IMR-90 (cell line): Measurements from ENCODE around the gene SPAG9.

Experiments used
- CEBPB ChIP-seq: IDR thresholded peaks from 2 replicates; pipeline ENCODE4 v1.6.1; 2012; ENCODE audit warnings: low read depth, low read length, improper control_type of control experiment
- CHD1 ChIP-seq: IDR thresholded peaks from 2 replicates; pipeline ENCODE4 v1.6.1; 2012; ENCODE audit warnings: low read depth, low read length, improper control_type of control experiment
- FOS ChIP-seq: fragments of 150-350 bp; IDR thresholded peaks from 2 replicates; pipeline ENCODE4 v1.6.1; 2016; ENCODE audit warnings: low read depth, low read length
- MAFK ChIP-seq: IDR thresholded peaks from 2 replicates; pipeline ENCODE4 v1.6.1; 2012; ENCODE audit warnings: low read depth, low read length, improper control_type of control experiment
- MAZ ChIP-seq: IDR thresholded peaks from 2 replicates; pipeline ENCODE4 v1.6.1; 2012; ENCODE audit warnings: low read depth, mild to moderate bottlenecking, low read length, improper control_type of control experiment, moderate library complexity, borderline replicate concordance
- MXI1 ChIP-seq: IDR thresholded peaks from 2 replicates; pipeline ENCODE4 v1.6.1; 2012; ENCODE audit warnings: low read depth, mild to moderate bottlenecking, low read length, moderate library complexity, borderline replicate concordance
- NFE2L2 ChIP-seq: fragments of 150-350 bp; IDR thresholded peaks from 2 replicates; pipeline ENCODE4 v1.6.1; 2016; ENCODE audit warnings: low read depth, mild to moderate bottlenecking, low read length
- POLR2A ChIP-seq: IDR thresholded peaks from 2 replicates; pipeline ENCODE4 v1.6.1; 2012; ENCODE audit warnings: mild to moderate bottlenecking, low read depth, low read length
- RAD21 ChIP-seq: IDR thresholded peaks from 2 replicates; pipeline ENCODE4 v1.6.1; 2012; ENCODE audit warnings: low read length, improper control_type of control experiment
- RCOR1 ChIP-seq: IDR thresholded peaks from 2 replicates; pipeline ENCODE4 v1.6.1; 2012; ENCODE audit warnings: mild to moderate bottlenecking, low read length, improper control_type of control experiment; ENCODE audit not compliant: insufficient replicate concordance
- SMC3 ChIP-seq: fragments of 150-350 bp; IDR thresholded peaks from 2 replicates; pipeline ENCODE4 v1.6.1; 2016; ENCODE audit warnings: low read depth, mild to moderate bottlenecking, antibody characterized with exemption, low read length, moderate library complexity
- TF ChIP-seq, protein P1 (sequence below): conservative IDR thresholded peaks from 2 replicates; pipeline ENCODE4 v1.5.1; 2012; ENCODE audit warnings: mild to moderate bottlenecking, low read depth, low read length, improper control_type of control experiment
- TF ChIP-seq, protein P2 (sequence below): fragments of 150-350 bp; IDR thresholded peaks from 2 replicates; pipeline ENCODE4 v1.6.1; 2017; ENCODE audit warnings: mild to moderate bottlenecking, antibody characterized with exemption, low read length, low read depth

DNA sequence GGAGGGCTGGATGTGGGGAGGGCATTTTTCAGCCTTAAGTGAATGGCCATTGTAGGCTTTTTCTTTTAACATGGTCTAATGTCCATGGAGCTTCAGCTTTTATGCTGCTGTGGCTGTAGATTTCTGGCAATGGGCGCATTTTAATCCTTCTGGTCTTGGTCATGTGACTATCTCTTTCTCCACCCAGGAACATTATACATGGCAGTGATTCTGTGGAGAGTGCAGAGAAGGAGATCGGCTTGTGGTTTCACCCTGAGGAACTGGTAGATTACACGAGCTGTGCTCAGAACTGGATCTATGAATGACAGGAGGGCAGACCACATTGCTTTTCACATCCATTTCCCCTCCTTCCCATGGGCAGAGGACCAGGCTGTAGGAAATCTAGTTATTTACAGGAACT is 40.9 kb upstream of the SPAG9 start:
- TF ChIP-seq, protein P1, sequence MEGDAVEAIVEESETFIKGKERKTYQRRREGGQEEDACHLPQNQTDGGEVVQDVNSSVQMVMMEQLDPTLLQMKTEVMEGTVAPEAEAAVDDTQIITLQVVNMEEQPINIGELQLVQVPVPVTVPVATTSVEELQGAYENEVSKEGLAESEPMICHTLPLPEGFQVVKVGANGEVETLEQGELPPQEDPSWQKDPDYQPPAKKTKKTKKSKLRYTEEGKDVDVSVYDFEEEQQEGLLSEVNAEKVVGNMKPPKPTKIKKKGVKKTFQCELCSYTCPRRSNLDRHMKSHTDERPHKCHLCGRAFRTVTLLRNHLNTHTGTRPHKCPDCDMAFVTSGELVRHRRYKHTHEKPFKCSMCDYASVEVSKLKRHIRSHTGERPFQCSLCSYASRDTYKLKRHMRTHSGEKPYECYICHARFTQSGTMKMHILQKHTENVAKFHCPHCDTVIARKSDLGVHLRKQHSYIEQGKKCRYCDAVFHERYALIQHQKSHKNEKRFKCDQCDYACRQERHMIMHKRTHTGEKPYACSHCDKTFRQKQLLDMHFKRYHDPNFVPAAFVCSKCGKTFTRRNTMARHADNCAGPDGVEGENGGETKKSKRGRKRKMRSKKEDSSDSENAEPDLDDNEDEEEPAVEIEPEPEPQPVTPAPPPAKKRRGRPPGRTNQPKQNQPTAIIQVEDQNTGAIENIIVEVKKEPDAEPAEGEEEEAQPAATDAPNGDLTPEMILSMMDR, result no peak
- TF ChIP-seq POLR2A (no peak), CEBPB (no peak), SMC3 (no peak), NFE2L2 (no peak), RAD21 (no peak), RCOR1 (no peak), FOS (no peak), MAZ (no peak), MAFK (no peak), MXI1 (no peak), CHD1 (no peak)
- TF ChIP-seq, protein P2, sequence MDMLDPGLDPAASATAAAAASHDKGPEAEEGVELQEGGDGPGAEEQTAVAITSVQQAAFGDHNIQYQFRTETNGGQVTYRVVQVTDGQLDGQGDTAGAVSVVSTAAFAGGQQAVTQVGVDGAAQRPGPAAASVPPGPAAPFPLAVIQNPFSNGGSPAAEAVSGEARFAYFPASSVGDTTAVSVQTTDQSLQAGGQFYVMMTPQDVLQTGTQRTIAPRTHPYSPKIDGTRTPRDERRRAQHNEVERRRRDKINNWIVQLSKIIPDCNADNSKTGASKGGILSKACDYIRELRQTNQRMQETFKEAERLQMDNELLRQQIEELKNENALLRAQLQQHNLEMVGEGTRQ, result no peak
